GM12878 (cell line): Measurements from ENCODE around the gene CNOT11. TPM values are rescaled to one million over a fixed set of nuclear protein-coding genes. Genes with fewer than 3 reads are reported as not detected.
A peak's percentile ranks its signal among the peaks of the same experiment; 100 is the strongest.

ENCODE experiments used
- BACH1 ChIP-seq: fragments of 450-650 bp; IDR thresholded peaks from 2 replicates; pipeline ENCODE4 v1.6.1; 2017; ENCODE audit warnings: mild to moderate bottlenecking, borderline replicate concordance
- BCL3 ChIP-seq: IDR thresholded peaks from 2 replicates; pipeline ENCODE4 v1.6.1; 2011; ENCODE audit warnings: borderline replicate concordance, low read depth, mild to moderate bottlenecking, moderate library complexity, low read length; ENCODE audit not compliant: insufficient read depth, poor library complexity, severe bottlenecking
- CBX3 ChIP-seq: fragments of 200-600 bp; sonication (generic); IDR thresholded peaks from 2 replicates; pipeline ENCODE4 v1.6.1; 2016; ENCODE audit warnings: low read depth, borderline replicate concordance
- CEBPB ChIP-seq, 2 experiments: fragments of 150-350 bp in 1 of 2; IDR thresholded peaks; 2 replicates each; pipeline ENCODE4 v1.6.1; 2012 to 2014; ENCODE audit warnings: low read depth in 2 of 2, low read length in 2 of 2, borderline replicate concordance in 1 of 2, inconsistent platforms in 1 of 2
- EGR1 ChIP-seq, 2 experiments: IDR thresholded peaks; 1 replicate in 1 of 2; 2 replicates in 1 of 2; pipeline ENCODE4 v1.6.1; 2011 to 2012; ENCODE audit warnings: low read depth in 2 of 2, low read length in 2 of 2, borderline replicate concordance in 1 of 2, mild to moderate bottlenecking in 1 of 2, moderate library complexity in 1 of 2
- HCFC1 ChIP-seq: fragments of 150-350 bp; IDR thresholded peaks from 2 replicates; pipeline ENCODE4 v1.6.1; 2014; ENCODE audit warnings: low read length
- IKZF2 ChIP-seq, 2 experiments: fragments of 450-650 bp; IDR thresholded peaks; 2 replicates each; pipeline ENCODE4 v1.6.1; 2017; ENCODE audit warnings: mild to moderate bottlenecking in 2 of 2, moderate library complexity in 2 of 2
- IRF4 ChIP-seq: IDR thresholded peaks from 2 replicates; pipeline ENCODE4 v1.6.1; 2011; ENCODE audit warnings: low read depth, low read length
- MXI1 ChIP-seq: fragments of 150-350 bp; IDR thresholded peaks from 2 replicates; pipeline ENCODE4 v1.6.1; 2011; ENCODE audit warnings: low read depth, mild to moderate bottlenecking, inconsistent platforms, low read length, improper control_type of control experiment
- MYC ChIP-seq: IDR thresholded peaks from 2 replicates; pipeline ENCODE4 v1.6.1; 2011; ENCODE audit warnings: mild to moderate bottlenecking, low read length, moderate library complexity, inconsistent platforms; ENCODE audit not compliant: insufficient read depth, insufficient replicate concordance, insufficient read length, severe bottlenecking
- NBN ChIP-seq: fragments of 450-650 bp; IDR thresholded peaks from 2 replicates; pipeline ENCODE4 v1.6.1; 2016
- POLR2AphosphoS2 ChIP-seq: IDR thresholded peaks from 2 replicates; pipeline ENCODE4 v1.6.1; 2011; ENCODE audit warnings: low read depth, mild to moderate bottlenecking, low read length, improper control_type of control experiment, moderate library complexity
- USF1 ChIP-seq: IDR thresholded peaks from 2 replicates; pipeline ENCODE4 v1.6.1; 2011; ENCODE audit warnings: borderline replicate concordance, low read depth, mild to moderate bottlenecking, moderate library complexity, mixed read lengths, low read length; ENCODE audit not compliant: insufficient read depth; ENCODE audit errors: extremely low read length
- ZBTB4 ChIP-seq: fragments of 450-650 bp; formaldehyde crosslinking; IDR thresholded peaks from 2 replicates; pipeline ENCODE4 v1.4.0; 2022; ENCODE audit warnings: mild to moderate bottlenecking, moderate library complexity
- ZNF24 ChIP-seq: fragments of 450-650 bp; IDR thresholded peaks from 2 replicates; pipeline ENCODE4 v1.6.1; 2017; ENCODE audit warnings: antibody characterized with exemption, mild to moderate bottlenecking
- ZNF687 ChIP-seq: fragments of 450-650 bp; IDR thresholded peaks from 2 replicates; pipeline ENCODE4 v1.6.1; 2017; ENCODE audit warnings: mild to moderate bottlenecking, moderate library complexity
- polyA plus RNA-seq, 11 experiments: library from polyadenylated mRNA; depleted of rRNA in 4 of 11; unstranded in 6 of 11; stranded (reverse) in 5 of 11; fragments of >200 nt; fragmentation: Nextera tagmentation in 4 of 11; fragmentation: Illumina TruSeq in 1 of 11; extraction: Ambion mirVana in 4 of 11; extraction: Trizol in 1 of 11; gene quantifications; 1 replicate in 1 of 11; 2 replicates in 10 of 11; pipeline versions ENCODE4 v1.2.1 to v1.2.3, GENCODE V29; 2011 to 2016; ENCODE audit warnings: inconsistent platforms in 2 of 11, missing spikeins in 2 of 11, low read depth in 1 of 11
- total RNA-seq, 4 experiments: library from RNA; depleted of rRNA in 3 of 4; stranded (reverse); fragments of >200 nt in 3 of 4; fragmentation: Illumina TruSeq in 1 of 4; extraction: Trizol in 1 of 4; gene quantifications; 2 replicates each; pipeline versions ENCODE4 v1.2.1 to v1.2.3, GENCODE V29; 2013 to 2021

The CNOT11 gene
- total and polyA plus RNA-seq, 10 of the 15 experiments (the other 5 are each of a cell fraction or from before 2014, with no cell fraction given), result 10.8 to 111 (median 50.5) TPM

- TF ChIP-seq ZBTB4 (no peak), CBX3 (no peak), BACH1 (peak; percentile 86), MXI1 (peak; percentile 35; the same call in 1 of the 2 replicates), IKZF2 (IDR thresholded peaks at IDR 0.05) (peak; percentile 57 to 65), CEBPB (IDR thresholded peaks at IDR 0.05; ENCODE audit: borderline replicate concordance in 1 of 2, low read depth in 2 of 2, low read length in 2 of 2) (0 out of 4 replicates have a peak, but pooled peaks of 1 of the 2 experiments have one; percentile 26), EGR1 (IDR thresholded peaks at IDR 0.05; ENCODE audit: borderline replicate concordance in 1 of 2, low read depth in 2 of 2, low read length in 2 of 2) (no peak), USF1 (no peak), MYC (no peak), ZNF687 (0 out of 2 replicates have a peak, but pooled peaks have one; percentile 68), IRF4 (no peak), NBN (peak; percentile 48), POLR2AphosphoS2 (no peak), HCFC1 (no peak), ZNF24 (no peak), BCL3 (no peak)
Observed at GRCh38 chr2:101308432-101309210, 55.9 kb downstream of the CNOT11 start, which contains the start of gene RNF149 (continued).
